HEK293 (cell line): Measurements from ENCODE around the gene SNTA1.

Source experiments
- ATF2 ChIP-seq: fragments of 450-650 bp; formaldehyde crosslinking; IDR thresholded peaks from 2 replicates; pipeline ENCODE4 v1.5.1; 2016; ENCODE audit warnings: missing biosample characterization, missing genetic modification characterization, low read depth
- GLI4 ChIP-seq: fragments of 450-650 bp; formaldehyde crosslinking; IDR thresholded peaks from 2 replicates; pipeline ENCODE4 v1.5.1; 2016; ENCODE audit warnings: missing biosample characterization, missing genetic modification characterization
- MYNN ChIP-seq: fragments of 450-650 bp; formaldehyde crosslinking; IDR thresholded peaks from 2 replicates; pipeline ENCODE4 v1.5.1; 2016; ENCODE audit warnings: missing biosample characterization, missing genetic modification characterization, borderline replicate concordance
- SETDB1 ChIP-seq: IDR thresholded peaks from one replicate; pipeline ENCODE4 v1.6.1; 2017; ENCODE audit warnings: mild to moderate bottlenecking, low read length, moderate library complexity, mixed read lengths; ENCODE audit not compliant: insufficient read length
- YY1 ChIP-seq: fragments of 450-650 bp; formaldehyde crosslinking; IDR thresholded peaks from 2 replicates; pipeline ENCODE4 v1.5.1; 2018; ENCODE audit warnings: missing biosample characterization, missing genetic modification characterization
- ZFP37 ChIP-seq: fragments of 450-650 bp; formaldehyde crosslinking; IDR thresholded peaks from 2 replicates; pipeline ENCODE4 v1.5.1; 2016; ENCODE audit warnings: missing biosample characterization, missing genetic modification characterization
- ZNF175 ChIP-seq: fragments of 450-650 bp; formaldehyde crosslinking; IDR thresholded peaks from 2 replicates; pipeline ENCODE4 v1.5.1; 2016; ENCODE audit warnings: missing biosample characterization, missing genetic modification characterization
- ZNF248 ChIP-seq: fragments of 450-650 bp; formaldehyde crosslinking; IDR thresholded peaks from 2 replicates; pipeline ENCODE4 v1.5.1; 2017; ENCODE audit warnings: missing biosample characterization, missing genetic modification characterization
- ZNF274 ChIP-seq, 2 experiments: fragments of 200-500 bp in 1 of 2; fragments of 450-650 bp in 1 of 2; sonication (Bioruptor generic) in 1 of 2; formaldehyde crosslinking in 1 of 2; IDR thresholded peaks; 2 replicates each; pipeline versions ENCODE4 v1.5.1 to v1.6.1; 2014 to 2016; ENCODE audit warnings: borderline replicate concordance in 1 of 2, inconsistent platforms in 1 of 2, low read length in 1 of 2, missing biosample characterization in 1 of 2, missing genetic modification characterization in 1 of 2
- ZNF394 ChIP-seq: fragments of 450-650 bp; formaldehyde crosslinking; IDR thresholded peaks from 2 replicates; pipeline ENCODE4 v1.5.1; 2016; ENCODE audit warnings: missing biosample characterization, missing genetic modification characterization, mild to moderate bottlenecking, moderate library complexity, borderline replicate concordance
- ZNF571 ChIP-seq: fragments of 450-650 bp; formaldehyde crosslinking; IDR thresholded peaks from 2 replicates; pipeline ENCODE4 v1.5.0; 2017; ENCODE audit warnings: missing biosample characterization, missing genetic modification characterization
- TF ChIP-seq, protein P1 (sequence below): fragments of 450-650 bp; formaldehyde crosslinking; IDR thresholded peaks from 2 replicates; pipeline ENCODE4 v1.5.1; 2016; ENCODE audit warnings: missing biosample characterization, missing genetic modification characterization
- TF ChIP-seq, protein P2 (sequence below): fragments of 450-650 bp; IDR thresholded peaks from 2 replicates; pipeline ENCODE4 v1.5.1; 2018; ENCODE audit warnings: missing biosample characterization, missing genetic modification characterization

DNA sequence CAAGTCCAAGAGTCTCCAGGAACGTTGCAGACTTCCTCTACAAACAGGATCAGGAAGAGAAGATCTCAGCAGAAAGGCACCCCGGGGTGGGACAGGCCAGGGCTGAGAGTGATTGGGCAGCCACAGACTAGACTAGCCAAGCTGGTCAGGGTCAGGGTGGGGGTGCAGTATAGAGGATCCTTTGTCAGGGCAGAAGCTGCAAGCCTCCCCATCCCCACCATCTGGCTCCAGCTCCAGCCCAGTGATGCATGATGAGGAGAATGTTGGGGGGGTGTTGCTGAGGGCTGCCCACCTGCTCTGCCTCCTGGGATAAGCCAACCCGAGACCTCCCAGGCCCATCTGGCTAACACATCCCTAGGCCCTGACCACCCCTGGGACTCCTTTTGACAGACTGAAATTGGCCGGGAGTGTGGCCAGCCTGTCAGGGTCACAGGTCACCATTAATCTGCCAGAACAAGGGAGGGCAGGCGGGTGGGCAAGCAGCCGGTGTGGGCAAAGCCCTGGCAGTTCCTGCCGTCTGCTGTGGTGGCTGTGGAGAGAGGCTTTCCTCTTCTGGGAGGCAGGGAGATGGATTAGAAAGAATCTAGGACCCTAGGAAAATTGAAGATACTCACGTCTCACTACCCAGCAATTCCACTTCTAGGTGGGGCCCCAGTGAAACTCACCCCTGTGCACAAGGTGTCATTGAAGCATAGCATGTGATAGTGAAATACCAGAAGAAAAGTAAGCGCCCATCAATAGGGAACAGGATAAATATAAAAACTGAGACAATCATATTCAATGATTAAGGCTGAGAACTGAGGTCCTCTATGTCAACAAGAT is 22.1 kb upstream of the SNTA1 start:
- TF ChIP-seq, protein P1, sequence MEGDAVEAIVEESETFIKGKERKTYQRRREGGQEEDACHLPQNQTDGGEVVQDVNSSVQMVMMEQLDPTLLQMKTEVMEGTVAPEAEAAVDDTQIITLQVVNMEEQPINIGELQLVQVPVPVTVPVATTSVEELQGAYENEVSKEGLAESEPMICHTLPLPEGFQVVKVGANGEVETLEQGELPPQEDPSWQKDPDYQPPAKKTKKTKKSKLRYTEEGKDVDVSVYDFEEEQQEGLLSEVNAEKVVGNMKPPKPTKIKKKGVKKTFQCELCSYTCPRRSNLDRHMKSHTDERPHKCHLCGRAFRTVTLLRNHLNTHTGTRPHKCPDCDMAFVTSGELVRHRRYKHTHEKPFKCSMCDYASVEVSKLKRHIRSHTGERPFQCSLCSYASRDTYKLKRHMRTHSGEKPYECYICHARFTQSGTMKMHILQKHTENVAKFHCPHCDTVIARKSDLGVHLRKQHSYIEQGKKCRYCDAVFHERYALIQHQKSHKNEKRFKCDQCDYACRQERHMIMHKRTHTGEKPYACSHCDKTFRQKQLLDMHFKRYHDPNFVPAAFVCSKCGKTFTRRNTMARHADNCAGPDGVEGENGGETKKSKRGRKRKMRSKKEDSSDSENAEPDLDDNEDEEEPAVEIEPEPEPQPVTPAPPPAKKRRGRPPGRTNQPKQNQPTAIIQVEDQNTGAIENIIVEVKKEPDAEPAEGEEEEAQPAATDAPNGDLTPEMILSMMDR, result no peak
- TF ChIP-seq ZNF175 (tag by site-specific recombination) (no peak), MYNN (tag by site-specific recombination) (no peak), ATF2 (no peak), YY1 (tag by site-specific recombination) (no peak), SETDB1 (no peak), ZNF248 (no peak), GLI4 (tag by site-specific recombination) (no peak), ZNF394 (tag by site-specific recombination) (no peak), ZNF571 (tag by site-specific recombination) (no peak), ZFP37 (tag by site-specific recombination) (no peak), ZNF274 (IDR thresholded peaks at IDR 0.05; ENCODE audit: low read length) (no peak), ZNF274 (tag by site-specific recombination; IDR thresholded peaks at IDR 0.05; ENCODE audit: borderline replicate concordance) (no peak)
- TF ChIP-seq, protein P2, sequence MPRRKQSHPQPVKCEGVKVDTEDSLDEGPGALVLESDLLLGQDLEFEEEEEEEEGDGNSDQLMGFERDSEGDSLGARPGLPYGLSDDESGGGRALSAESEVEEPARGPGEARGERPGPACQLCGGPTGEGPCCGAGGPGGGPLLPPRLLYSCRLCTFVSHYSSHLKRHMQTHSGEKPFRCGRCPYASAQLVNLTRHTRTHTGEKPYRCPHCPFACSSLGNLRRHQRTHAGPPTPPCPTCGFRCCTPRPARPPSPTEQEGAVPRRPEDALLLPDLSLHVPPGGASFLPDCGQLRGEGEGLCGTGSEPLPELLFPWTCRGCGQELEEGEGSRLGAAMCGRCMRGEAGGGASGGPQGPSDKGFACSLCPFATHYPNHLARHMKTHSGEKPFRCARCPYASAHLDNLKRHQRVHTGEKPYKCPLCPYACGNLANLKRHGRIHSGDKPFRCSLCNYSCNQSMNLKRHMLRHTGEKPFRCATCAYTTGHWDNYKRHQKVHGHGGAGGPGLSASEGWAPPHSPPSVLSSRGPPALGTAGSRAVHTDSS (tag by site-specific recombination), result no peak
